Measurements from ENCODE around the gene SNRNP35. TPM values are rescaled to one million over a fixed set of nuclear protein-coding genes. Genes with fewer than 3 reads are reported as not detected.
"Not testable (repeated sequence)": the region's sequence is repeated elsewhere in the genome, so short reads cannot be mapped to it uniquely, and the experiment has no call there.

Gene SNRNP35
- total and polyA plus RNA-seq, 8 donors: 6.2 to 59.4 (median 8.9) TPM

DNA sequence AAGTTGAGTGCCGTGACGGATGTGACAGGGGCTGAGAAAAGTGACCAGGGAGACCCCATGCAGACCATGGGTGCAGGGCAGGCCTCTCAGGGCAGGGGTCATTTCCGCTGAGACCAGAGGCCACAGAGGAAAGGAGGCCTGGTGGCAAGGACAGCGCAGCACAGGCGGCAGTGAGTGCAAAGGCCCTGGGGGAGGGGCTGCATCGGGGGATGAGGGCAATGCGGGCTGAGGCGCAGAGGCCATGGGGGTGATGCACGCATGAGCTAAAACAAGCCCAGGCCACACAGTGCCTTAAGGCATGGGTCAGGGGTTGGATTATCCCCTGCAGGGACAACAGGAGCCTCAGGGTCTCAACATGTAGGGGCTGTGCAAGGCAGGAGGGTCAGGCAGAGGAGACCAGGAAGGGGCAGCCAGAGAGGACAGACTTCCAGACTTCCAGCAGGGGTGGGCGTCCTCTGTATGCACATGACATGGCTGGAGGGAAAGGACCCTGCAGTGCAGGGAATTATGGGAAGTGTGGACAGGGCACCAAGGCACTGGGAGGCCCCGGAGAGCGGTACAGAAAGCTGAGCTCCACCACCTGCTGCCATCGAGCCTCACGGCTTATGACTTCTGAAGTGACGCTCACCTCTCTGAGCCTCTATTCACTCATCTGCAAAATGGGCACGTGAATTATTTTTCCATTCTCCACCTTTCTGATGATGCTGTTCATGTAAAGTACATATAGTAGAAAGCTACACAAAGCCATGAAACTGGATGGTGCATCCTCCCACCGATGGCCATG, 48.3 kb downstream of the SNRNP35 start:
- no peaks in the 10 kb centered on the region for H3K36me3 ChIP-seq
- intact Hi-C loops (cut with DNase I): no loop called here
- no peak overlapping the region for H3K27ac ChIP-seq
- no peak overlapping the region for H3K4me3 ChIP-seq
- no peak for ATAC-seq
- no peaks in the 10 kb centered on the region for H3K9me3 ChIP-seq
- no peak for DNase-seq
- WGBS, 2 donors: 94 to 97% methylated on average over 17 of the region's 17 CpGs
- TF ChIP-seq, protein P1, sequence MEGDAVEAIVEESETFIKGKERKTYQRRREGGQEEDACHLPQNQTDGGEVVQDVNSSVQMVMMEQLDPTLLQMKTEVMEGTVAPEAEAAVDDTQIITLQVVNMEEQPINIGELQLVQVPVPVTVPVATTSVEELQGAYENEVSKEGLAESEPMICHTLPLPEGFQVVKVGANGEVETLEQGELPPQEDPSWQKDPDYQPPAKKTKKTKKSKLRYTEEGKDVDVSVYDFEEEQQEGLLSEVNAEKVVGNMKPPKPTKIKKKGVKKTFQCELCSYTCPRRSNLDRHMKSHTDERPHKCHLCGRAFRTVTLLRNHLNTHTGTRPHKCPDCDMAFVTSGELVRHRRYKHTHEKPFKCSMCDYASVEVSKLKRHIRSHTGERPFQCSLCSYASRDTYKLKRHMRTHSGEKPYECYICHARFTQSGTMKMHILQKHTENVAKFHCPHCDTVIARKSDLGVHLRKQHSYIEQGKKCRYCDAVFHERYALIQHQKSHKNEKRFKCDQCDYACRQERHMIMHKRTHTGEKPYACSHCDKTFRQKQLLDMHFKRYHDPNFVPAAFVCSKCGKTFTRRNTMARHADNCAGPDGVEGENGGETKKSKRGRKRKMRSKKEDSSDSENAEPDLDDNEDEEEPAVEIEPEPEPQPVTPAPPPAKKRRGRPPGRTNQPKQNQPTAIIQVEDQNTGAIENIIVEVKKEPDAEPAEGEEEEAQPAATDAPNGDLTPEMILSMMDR (IDR thresholded peaks at IDR 0.05): no peak
- H3K4me1 ChIP-seq: no peaks in the 10 kb centered on the region
- H3K27me3 ChIP-seq: no peaks in the 10 kb centered on the region
- no peak for FAIRE-seq

DNA sequence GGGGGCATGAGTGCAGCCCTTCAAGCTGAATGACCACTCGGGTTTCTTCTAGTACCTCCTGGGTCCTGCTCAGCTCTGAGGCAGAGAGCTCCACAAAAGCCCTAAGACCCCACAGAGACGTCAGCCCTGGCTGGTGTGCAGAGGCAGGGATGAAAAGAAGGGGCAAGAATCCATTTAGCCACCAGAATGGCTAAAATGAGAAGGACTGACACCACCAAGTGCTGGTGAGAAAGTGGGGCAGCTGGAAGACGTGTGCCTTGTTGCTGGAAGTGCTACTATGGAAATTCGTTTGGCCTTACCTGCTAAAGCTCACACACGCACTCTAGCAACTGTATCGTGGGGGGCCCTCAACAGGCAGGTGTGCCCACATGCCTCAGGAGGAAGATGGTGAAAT, 48.9 kb downstream of the SNRNP35 start:
- Histone ChIP-seq H3K27me3 (no peaks in the 10 kb centered on the region), H3K4me1 (no peaks in the 10 kb centered on the region), H3K36me3 (no peaks in the 10 kb centered on the region), H3K4me3 (no peak overlapping the region), H3K27ac (no peak overlapping the region), H3K9me3 (no peaks in the 10 kb centered on the region)
- 91 to 94% methylated on average over 6 of the region's 6 CpGs for WGBS, 2 donors
- FAIRE-seq (no peak), ATAC-seq (no peak), DNase-seq (no peak)
- TF ChIP-seq, protein P1 (IDR thresholded peaks at IDR 0.05): no peak
- intact Hi-C loops (cut with DNase I): no loop called here

DNA sequence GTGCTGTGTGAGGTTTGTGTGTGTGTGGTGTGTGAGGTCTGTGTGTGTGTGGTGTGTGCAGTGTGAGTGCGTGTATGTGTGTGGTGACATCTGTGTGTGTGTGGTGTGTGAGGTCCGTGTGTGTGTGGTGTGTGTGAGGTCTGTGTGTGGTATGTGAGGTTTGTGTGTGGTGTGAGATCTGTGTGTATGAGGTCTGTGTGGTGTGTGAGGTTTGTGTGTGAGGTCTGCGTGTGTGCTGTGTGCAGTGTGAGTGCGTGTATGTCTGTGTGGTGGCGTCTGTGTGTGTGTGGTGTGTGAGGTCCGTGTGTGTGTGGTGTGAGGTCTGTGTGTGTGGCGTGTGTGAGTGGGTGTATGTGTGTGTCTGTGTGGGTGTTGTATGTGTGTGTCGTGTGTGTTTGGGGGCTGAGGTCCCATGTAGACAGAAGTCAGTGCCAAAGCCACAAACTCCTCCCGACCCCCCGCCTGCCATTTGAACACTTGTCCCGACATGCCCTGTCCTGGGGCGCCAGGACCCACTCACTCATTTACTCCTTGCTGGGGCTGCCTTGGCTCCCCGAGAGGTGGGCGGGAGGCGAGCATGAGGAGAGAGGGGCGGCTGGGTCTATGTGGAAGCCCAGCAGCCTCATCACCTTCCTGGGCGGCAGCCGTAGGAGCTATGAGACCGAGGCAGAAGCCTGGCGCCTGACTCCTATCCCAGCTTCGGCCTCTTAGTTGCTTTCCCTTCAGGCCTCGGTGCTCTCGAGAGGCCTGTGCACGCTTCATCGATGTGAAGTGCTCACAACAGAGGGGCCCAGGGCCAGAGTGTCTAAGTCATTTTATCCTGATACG, 55.1 kb downstream of the SNRNP35 start:
- H3K4me1 ChIP-seq: no peaks in the 10 kb centered on the region
- DNase-seq (no peak), ATAC-seq (no peak), FAIRE-seq (no peak)
- 90 to 93% methylated on average over 26 of the region's 26 CpGs for WGBS, 2 donors
- no peak overlapping the region for H3K4me3 ChIP-seq
- no peaks in the 10 kb centered on the region for H3K9me3 ChIP-seq
- TF ChIP-seq, protein P1 (IDR thresholded peaks at IDR 0.05): no peak
- no peaks in the 10 kb centered on the region for H3K27me3 ChIP-seq
- H3K36me3 ChIP-seq: peaks cover 0 to 12% (median 0%) of the 10 kb centered on the region in 3 donors
- H3K27ac ChIP-seq: no peak overlapping the region
- intact Hi-C loops (cut with DNase I): no loop called here

DNA sequence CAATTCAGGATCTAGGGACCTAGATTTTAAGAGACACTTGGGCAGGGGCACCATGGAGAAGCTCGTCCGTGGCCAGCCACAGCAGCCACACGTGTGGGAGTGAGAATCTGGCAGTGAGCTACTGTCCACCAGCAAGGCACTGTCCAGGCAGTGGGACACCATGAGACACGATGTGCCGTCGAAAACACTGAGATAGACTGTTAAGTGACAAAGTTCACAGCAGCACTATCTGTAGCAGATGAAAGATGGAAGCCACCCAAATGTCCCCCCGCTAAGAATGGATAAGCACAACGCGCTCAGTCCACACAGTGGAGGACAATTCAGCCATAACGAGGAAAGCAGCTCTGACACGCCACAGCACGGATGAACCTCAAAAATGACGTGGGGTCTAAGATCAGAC, 55.9 kb downstream of the SNRNP35 start:
- Histone ChIP-seq H3K27me3 (no peaks in the 10 kb centered on the region), H3K36me3 (peaks cover 0 to 12% (median 0%) of the 10 kb centered on the region in 3 donors), H3K9me3 (no peaks in the 10 kb centered on the region), H3K4me1 (no peaks in the 10 kb centered on the region), H3K27ac (no peak overlapping the region), H3K4me3 (no peak overlapping the region)
- intact Hi-C loops (cut with DNase I): no loop called here
- TF ChIP-seq, protein P1 (IDR thresholded peaks at IDR 0.05): no peak
- DNase-seq (no peak), FAIRE-seq (no peak), ATAC-seq (no peak)
- WGBS, 2 donors: 79 to 81% methylated on average over 13 of the region's 13 CpGs

DNA sequence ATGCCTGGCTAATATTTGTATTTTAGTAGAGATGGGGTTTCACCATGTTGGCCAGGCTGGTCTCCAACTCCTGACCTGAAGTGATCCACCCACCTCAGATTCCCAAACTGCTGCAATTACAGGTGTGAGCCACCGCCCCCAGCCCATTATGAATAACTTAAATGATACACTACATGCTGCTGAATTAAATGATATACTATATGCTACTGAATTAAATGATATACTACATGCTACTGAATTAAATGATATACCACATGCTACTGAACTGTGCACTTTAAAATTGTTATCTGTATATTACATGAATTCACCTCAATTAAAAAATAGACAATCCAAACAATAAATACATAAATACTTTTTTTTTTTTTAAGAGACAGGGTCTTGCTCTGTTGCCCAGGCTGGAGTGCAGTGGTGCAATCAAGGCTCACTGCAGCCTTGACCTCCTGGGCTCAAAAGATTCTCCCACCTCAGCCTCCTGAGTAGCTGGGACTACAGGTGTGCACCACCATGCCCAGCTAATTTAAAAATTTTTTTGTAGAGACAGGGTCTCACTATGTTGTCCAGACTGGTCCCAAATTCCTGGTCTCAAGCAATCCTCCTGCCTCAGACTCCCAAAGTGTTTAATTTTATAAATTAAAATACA, 56.8 kb downstream of the SNRNP35 start:
- not testable (repeated sequence) for FAIRE-seq, H3K27ac ChIP-seq
- peaks cover 0 to 12% (median 0%) of the 10 kb centered on the region in 3 donors for H3K36me3 ChIP-seq

More for the DNA sequence above, 56.8 kb downstream of the SNRNP35 start:
- intact Hi-C loops (cut with DNase I); DNase-seq; H3K4me3 ChIP-seq; H3K9me3 ChIP-seq; ATAC-seq; H3K4me1 ChIP-seq; H3K27me3 ChIP-seq: not testable (repeated sequence)
- 97 to 100% methylated on average over 1 of the region's 1 CpG for WGBS, 2 donors
